Nephron progenitor cell (in vitro differentiated cells): ENCODE data around the gene DHRSX.
A peak's percentile ranks its signal among the peaks of the same experiment; 100 is the strongest.

ENCODE experiments used
- DNase-seq: peaks from one replicate; pipeline ENCODE4 v3.0.0; 2021
- H3K27ac Mint-ChIP-seq: 2 replicates; pipeline ENCODE4 v1.8.0; 2021; ENCODE audit warnings: mild to moderate bottlenecking, moderate library complexity, mixed read lengths
- H3K27me3 Mint-ChIP-seq: 2 replicates; pipeline ENCODE4 v1.8.0; 2021; ENCODE audit warnings: mild to moderate bottlenecking, low read depth, mixed read lengths; ENCODE audit not compliant: poor library complexity
- H3K36me3 Mint-ChIP-seq: 2 replicates; pipeline ENCODE4 v1.8.0; 2021; ENCODE audit warnings: low read depth, mixed read lengths
- H3K4me1 Mint-ChIP-seq: 2 replicates; pipeline ENCODE4 v1.8.0; 2021; ENCODE audit warnings: mixed read lengths
- H3K4me3 Mint-ChIP-seq: 2 replicates; pipeline ENCODE4 v1.8.0; 2021; ENCODE audit warnings: mild to moderate bottlenecking, moderate library complexity, mixed read lengths
- H3K9me3 Mint-ChIP-seq: 2 replicates; pipeline ENCODE4 v1.8.0; 2021; ENCODE audit warnings: mild to moderate bottlenecking, moderate library complexity, mixed read lengths
- CTCF ChIP-seq: fragments of 200-600 bp; sonication (generic); IDR thresholded peaks from 2 replicates; pipeline ENCODE4 v1.5.0; 2021; ENCODE audit warnings: antibody characterized with exemption

DHRSX gene

GRCh38 chrX:2187352-2188115 lies 313.2 kb downstream of the DHRSX start:
- DNase-seq, result no peak
- H3K27ac Mint-ChIP-seq, result peak overlapping the region; percentile 0
- peaks cover 16% of the 10 kb centered on the region for H3K4me1 Mint-ChIP-seq
- peaks cover 12% of the 10 kb centered on the region for H3K9me3 Mint-ChIP-seq
- TF ChIP-seq CTCF, result no peak
- peak overlapping the region; percentile 74 for H3K4me3 Mint-ChIP-seq
- peaks cover 11% of the 10 kb centered on the region for H3K36me3 Mint-ChIP-seq
- H3K27me3 Mint-ChIP-seq, result peaks cover under 1% of the 10 kb centered on the region

GRCh38 chrX:2185341-2186082 lies 315.3 kb downstream of the DHRSX start:
- Mint-ChIP-seq H3K36me3 (peaks cover 11% of the 10 kb centered on the region), H3K27me3 (peaks cover 3% of the 10 kb centered on the region), H3K9me3 (peaks cover 12% of the 10 kb centered on the region), H3K27ac (no peak overlapping the region), H3K4me1 (peaks cover 18% of the 10 kb centered on the region), H3K4me3 (no peak overlapping the region)
- no peak for TF ChIP-seq CTCF
- no peak for DNase-seq

DNA sequence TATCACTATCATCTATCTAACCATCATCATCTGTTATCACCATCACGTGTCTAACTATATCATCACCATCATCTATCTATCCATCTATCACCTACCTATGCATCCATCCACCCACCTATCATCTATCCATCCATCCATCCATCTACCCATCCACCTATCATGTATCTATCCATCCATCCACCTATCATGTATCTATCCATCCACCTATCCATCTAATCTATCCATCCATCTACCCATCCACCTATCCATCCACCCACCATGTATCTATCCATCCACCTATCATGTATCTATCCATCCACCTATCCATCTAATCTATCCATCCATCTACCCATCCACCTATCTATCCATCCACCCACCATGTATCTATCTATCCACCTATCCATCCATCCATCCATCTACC lies 316.7 kb downstream of the DHRSX start:
- Mint-ChIP-seq H3K4me1 (peaks cover 18% of the 10 kb centered on the region), H3K36me3 (peaks cover 11% of the 10 kb centered on the region), H3K27me3 (peaks cover 3% of the 10 kb centered on the region), H3K9me3 (peaks cover 12% of the 10 kb centered on the region), H3K27ac (no peak overlapping the region), H3K4me3 (no peak overlapping the region)
- TF ChIP-seq CTCF, result no peak
- no peak for DNase-seq

DNA sequence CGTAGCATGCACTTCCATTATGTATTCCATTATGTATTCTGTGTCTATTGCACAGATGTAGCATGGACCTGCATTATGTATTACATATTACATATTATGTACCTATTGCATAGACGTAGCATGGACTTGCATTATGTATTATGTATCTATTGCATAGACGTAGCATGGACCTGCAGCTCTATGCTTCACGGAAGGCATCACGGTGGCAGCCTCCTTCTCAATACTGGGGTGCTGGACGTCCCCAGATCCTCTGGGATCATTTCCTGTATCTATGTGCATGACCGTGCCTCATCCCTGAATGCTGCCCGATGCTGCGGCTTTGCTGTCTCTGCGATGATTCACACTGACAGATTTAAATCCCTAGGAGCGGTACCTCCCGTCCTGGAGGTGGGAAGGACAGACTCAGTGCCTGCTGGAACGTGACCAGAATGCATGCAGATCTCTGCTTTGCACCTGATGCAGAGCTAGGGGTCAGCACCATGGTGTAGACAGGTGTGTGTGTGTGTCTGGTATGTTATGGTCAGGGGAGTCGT lies 317.5 kb downstream of the DHRSX start:
- DNase-seq, result no peak
- H3K4me1 Mint-ChIP-seq, result peaks cover 11% of the 10 kb centered on the region
- no peak for TF ChIP-seq CTCF
- H3K9me3 Mint-ChIP-seq, result peaks cover 10% of the 10 kb centered on the region
- no peak overlapping the region for H3K27ac Mint-ChIP-seq
- H3K27me3 Mint-ChIP-seq, result peaks cover 3% of the 10 kb centered on the region
- H3K36me3 Mint-ChIP-seq, result peaks cover 9% of the 10 kb centered on the region
- no peak overlapping the region for H3K4me3 Mint-ChIP-seq

DNA sequence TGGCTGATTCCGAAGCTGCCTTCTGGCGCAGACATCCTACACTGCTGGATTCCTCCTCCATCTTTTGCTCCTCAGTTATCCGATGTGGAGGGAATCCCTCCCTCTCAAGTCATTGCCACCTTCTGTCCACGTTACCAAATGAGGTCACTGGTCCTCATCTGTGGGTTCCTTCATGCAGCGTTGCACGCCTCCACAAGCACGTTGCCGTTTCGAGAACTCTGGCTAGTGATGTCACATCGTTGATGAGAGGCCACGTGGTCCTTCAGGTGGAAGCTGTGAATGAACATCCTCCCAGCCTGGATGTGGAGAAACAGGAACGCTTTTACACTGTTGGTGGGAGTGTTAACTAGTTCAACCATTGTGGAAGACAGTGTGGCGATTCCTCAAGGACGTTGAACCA lies 323.2 kb downstream of the DHRSX start:
- H3K27ac Mint-ChIP-seq, result no peak overlapping the region
- H3K9me3 Mint-ChIP-seq, result no peaks in the 10 kb centered on the region
- peaks cover 3% of the 10 kb centered on the region for H3K27me3 Mint-ChIP-seq
- H3K36me3 Mint-ChIP-seq, result peaks cover 9% of the 10 kb centered on the region
- no peak overlapping the region for H3K4me3 Mint-ChIP-seq
- no peak for DNase-seq
- no peak for TF ChIP-seq CTCF
- peaks cover 13% of the 10 kb centered on the region for H3K4me1 Mint-ChIP-seq
